Loucy (cell line): ENCODE results near the gene PYGB.

ENCODE experiments used
- H2AFZ ChIP-seq: fragments of 200-600 bp; sonication (generic); 2 replicates; pipeline ENCODE4 v1.6.0; 2016; ENCODE audit warnings: antibody characterized with exemption, mild to moderate bottlenecking, low read length, moderate library complexity
- H3F3A ChIP-seq: fragments of 200-600 bp; 2 replicates; pipeline ENCODE4 v1.6.0; 2016; ENCODE audit warnings: antibody characterized with exemption, low read depth, mild to moderate bottlenecking
- H3K27me3 ChIP-seq: fragments of 200-600 bp; sonication (generic); 2 replicates; pipeline ENCODE4 v1.6.1; 2014; ENCODE audit warnings: low read length, mild to moderate bottlenecking; ENCODE audit not compliant: insufficient read depth, poor library complexity, severe bottlenecking
- H3K36me3 ChIP-seq: fragments of 200-600 bp; sonication (generic); 2 replicates; pipeline ENCODE4 v1.6.1; 2016; ENCODE audit warnings: low read length; ENCODE audit not compliant: insufficient read depth
- H3K4me1 ChIP-seq: fragments of 200-600 bp; sonication (generic); 2 replicates; pipeline ENCODE4 v1.5.1; 2014; ENCODE audit warnings: low read length, mild to moderate bottlenecking; ENCODE audit not compliant: insufficient read depth, poor library complexity, severe bottlenecking
- H3K4me2 ChIP-seq: fragments of 200-600 bp; sonication (generic); 2 replicates; pipeline ENCODE4 v1.6.0; 2014; ENCODE audit warnings: antibody characterized with exemption, low read length, low read depth, mild to moderate bottlenecking; ENCODE audit not compliant: poor library complexity, severe bottlenecking
- H3K4me3 ChIP-seq: fragments of 200-600 bp; sonication (generic); 2 replicates; pipeline ENCODE4 v1.5.1; 2014; ENCODE audit warnings: low read length, mild to moderate bottlenecking, mixed read lengths; ENCODE audit not compliant: poor library complexity, severe bottlenecking
- H3K79me2 ChIP-seq: fragments of 200-600 bp; sonication (generic); 2 replicates; pipeline ENCODE4 v1.6.1; 2014; ENCODE audit warnings: low read length; ENCODE audit not compliant: insufficient read depth
- H3K9ac ChIP-seq: fragments of 200-600 bp; sonication (generic); 2 replicates; pipeline ENCODE4 v1.6.0; 2014; ENCODE audit warnings: mild to moderate bottlenecking, low read depth, low read length, moderate library complexity; ENCODE audit not compliant: poor library complexity, severe bottlenecking
- H3K9me2 ChIP-seq: fragments of 200-600 bp; sonication (generic); replicated peaks from 2 replicates; pipeline ENCODE4 v1.6.1; 2016; ENCODE audit warnings: low read depth, low read length, mixed read lengths
- H3K9me3 ChIP-seq: fragments of 200-600 bp; sonication (generic); 2 replicates; pipeline ENCODE4 v1.6.1; 2014; ENCODE audit warnings: mild to moderate bottlenecking, antibody characterized with exemption, low read length, low read depth; ENCODE audit not compliant: insufficient read depth
- H4K20me1 ChIP-seq: fragments of 200-600 bp; sonication (generic); 2 replicates; pipeline ENCODE4 v1.6.0; 2014; ENCODE audit warnings: antibody characterized with exemption, low read length, mild to moderate bottlenecking; ENCODE audit not compliant: insufficient read depth, poor library complexity, severe bottlenecking
- EZH2phosphoT487 ChIP-seq: fragments of 200-600 bp; IDR thresholded peaks from 2 replicates; pipeline ENCODE4 v1.6.1; 2018; ENCODE audit warnings: antibody characterized with exemption, mild to moderate bottlenecking, moderate library complexity, borderline replicate concordance
- TF ChIP-seq, protein P1 (sequence below): fragments of 200-600 bp; sonication (generic); conservative IDR thresholded peaks from 2 replicates; pipeline ENCODE4 v1.5.1; 2014; ENCODE audit warnings: mild to moderate bottlenecking, antibody characterized with exemption, low read length

PYGB gene

DNA sequence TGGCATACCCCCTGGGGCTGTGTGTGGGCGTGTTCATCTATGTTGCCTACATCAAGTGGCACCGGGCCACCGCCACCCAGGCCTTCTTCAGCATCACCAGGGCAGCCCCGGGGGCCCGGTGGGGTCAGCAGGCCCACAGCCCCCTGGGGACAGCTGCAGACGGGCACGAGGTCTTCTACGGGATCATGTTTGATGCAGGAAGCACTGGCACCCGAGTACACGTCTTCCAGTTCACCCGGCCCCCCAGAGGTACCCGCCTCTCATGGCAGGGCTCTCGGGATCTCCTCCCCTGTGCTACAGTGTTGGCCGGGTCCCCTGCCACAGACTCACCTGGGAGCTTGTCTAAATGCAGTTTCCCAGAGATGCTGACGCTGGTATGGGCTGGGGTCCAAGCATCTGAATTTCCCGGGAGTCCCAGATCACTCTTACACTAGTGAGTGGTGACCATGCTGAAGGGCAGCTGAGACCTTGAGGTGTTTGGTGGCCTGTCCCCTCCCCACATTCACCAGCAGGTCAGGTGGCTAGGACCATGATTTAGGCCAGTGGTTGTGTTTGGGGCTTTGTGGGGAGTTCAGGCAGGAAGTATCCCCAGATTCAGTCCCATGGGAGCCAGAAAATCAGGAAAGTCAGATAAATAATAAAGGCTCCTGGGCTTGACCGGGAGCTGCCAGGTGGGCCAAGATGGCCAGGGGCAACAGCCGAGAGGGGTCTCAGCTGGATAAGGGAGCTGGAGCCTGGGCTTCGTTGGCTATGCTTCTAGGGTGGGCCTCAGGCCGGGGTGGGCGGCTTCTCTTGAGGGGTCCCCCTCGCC lies 40.5 kb upstream of the PYGB start:
- Histone ChIP-seq H3K4me3 (no peak overlapping the region), H3K4me2 (no peak overlapping the region), H3K79me2 (peaks cover 15% of the 10 kb centered on the region; the same call in 1 of the 2 replicates), H3K9ac (no peak overlapping the region), H3K9me3 (no peaks in the 10 kb centered on the region), H3K9me2 (no peaks in the 10 kb centered on the region), H3K4me1 (peaks cover 10% of the 10 kb centered on the region), H3K27me3 (no peaks in the 10 kb centered on the region), H2AFZ (no peak overlapping the region), H4K20me1 (no peaks in the 10 kb centered on the region), H3K36me3 (peaks cover 14% of the 10 kb centered on the region; the same call in 1 of the 2 replicates), H3F3A (no peaks in the 10 kb centered on the region)
- TF ChIP-seq EZH2phosphoT487 = no peak
- TF ChIP-seq, protein P1, sequence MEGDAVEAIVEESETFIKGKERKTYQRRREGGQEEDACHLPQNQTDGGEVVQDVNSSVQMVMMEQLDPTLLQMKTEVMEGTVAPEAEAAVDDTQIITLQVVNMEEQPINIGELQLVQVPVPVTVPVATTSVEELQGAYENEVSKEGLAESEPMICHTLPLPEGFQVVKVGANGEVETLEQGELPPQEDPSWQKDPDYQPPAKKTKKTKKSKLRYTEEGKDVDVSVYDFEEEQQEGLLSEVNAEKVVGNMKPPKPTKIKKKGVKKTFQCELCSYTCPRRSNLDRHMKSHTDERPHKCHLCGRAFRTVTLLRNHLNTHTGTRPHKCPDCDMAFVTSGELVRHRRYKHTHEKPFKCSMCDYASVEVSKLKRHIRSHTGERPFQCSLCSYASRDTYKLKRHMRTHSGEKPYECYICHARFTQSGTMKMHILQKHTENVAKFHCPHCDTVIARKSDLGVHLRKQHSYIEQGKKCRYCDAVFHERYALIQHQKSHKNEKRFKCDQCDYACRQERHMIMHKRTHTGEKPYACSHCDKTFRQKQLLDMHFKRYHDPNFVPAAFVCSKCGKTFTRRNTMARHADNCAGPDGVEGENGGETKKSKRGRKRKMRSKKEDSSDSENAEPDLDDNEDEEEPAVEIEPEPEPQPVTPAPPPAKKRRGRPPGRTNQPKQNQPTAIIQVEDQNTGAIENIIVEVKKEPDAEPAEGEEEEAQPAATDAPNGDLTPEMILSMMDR = no peak

DNA sequence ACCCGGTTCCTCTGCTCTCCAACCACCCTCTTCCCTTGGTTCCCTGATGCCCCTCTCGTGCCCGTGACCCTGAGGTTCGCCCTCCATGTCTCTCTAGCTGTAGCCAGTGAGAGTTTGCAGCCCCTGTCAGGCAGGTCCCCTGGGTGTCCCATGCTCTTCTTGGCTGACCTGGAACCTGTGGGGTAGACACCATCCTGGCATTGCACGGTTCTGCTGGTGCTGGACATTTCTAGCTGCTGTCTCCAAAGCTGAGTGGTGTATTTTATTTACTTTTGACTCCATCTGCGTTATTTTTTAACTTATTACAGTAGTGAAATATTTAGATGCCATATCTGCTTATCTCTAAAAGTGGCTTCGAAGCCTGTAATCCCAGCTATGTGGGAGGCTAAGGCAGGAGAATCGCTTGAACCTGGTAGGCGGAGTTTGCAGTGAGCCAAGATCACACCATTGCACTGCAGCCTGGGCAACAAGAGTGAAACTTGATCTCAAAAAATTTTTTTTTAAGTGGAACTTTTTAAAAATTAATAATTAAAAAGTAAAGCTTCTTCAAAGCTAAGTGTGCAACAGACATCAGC lies 39.8 kb upstream of the PYGB start:
- H2AFZ ChIP-seq = no peak overlapping the region
- H3K4me1 ChIP-seq = peaks cover 10% of the 10 kb centered on the region
- no peak overlapping the region for H3K4me2 ChIP-seq
- no peak overlapping the region for H3K9ac ChIP-seq
- peaks cover 15% of the 10 kb centered on the region; the same call in 1 of the 2 replicates for H3K79me2 ChIP-seq
- H3K9me2 ChIP-seq = no peaks in the 10 kb centered on the region
- no peaks in the 10 kb centered on the region for H3F3A ChIP-seq
- TF ChIP-seq EZH2phosphoT487 = no peak
- TF ChIP-seq, protein P1 = no peak
- no peaks in the 10 kb centered on the region for H3K27me3 ChIP-seq
- H3K36me3 ChIP-seq = peaks cover 16% of the 10 kb centered on the region; the same call in 1 of the 2 replicates
- H4K20me1 ChIP-seq = no peaks in the 10 kb centered on the region
- no peaks in the 10 kb centered on the region for H3K9me3 ChIP-seq
- no peak overlapping the region for H3K4me3 ChIP-seq

DNA sequence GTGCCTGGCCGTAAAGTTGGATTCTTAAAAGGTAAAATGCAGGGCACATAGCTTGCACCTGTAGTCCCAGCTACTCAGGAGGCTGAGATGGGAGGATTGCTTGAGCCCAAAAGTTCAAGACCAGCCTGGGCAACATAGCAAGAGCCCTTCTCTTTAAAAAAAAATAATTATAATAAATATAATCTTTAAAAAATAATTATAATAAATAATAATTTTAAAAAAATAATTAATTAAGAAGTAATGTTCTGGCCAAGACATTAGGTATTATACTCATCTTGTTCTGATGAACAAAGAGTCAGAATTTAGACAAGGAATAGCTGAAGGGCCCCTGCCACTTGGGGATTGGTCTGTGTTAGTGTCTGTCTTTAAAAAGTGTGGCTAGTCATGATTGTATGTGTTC lies 38.5 kb upstream of the PYGB start:
- Histone ChIP-seq H4K20me1 (no peaks in the 10 kb centered on the region), H2AFZ (no peak overlapping the region), H3F3A (no peaks in the 10 kb centered on the region), H3K9me3 (no peaks in the 10 kb centered on the region), H3K79me2 (peaks cover 7% of the 10 kb centered on the region; the same call in 1 of the 2 replicates), H3K4me2 (no peak overlapping the region), H3K9me2 (no peaks in the 10 kb centered on the region), H3K4me3 (no peak overlapping the region), H3K36me3 (peaks cover 28% of the 10 kb centered on the region; the same call in 1 of the 2 replicates), H3K9ac (no peak overlapping the region), H3K27me3 (no peaks in the 10 kb centered on the region), H3K4me1 (peaks cover 4% of the 10 kb centered on the region)
- TF ChIP-seq EZH2phosphoT487 = no peak
- TF ChIP-seq, protein P1 = no peak
